Measurements from ENCODE around the gene CTU2. TPM values are rescaled to one million over a fixed set of nuclear protein-coding genes. Genes with fewer than 3 reads are reported as not detected.

Gene CTU2
- 9.1 and 13.4 TPM in 2 replicates for total RNA-seq

GRCh38 chr16:88706229-88706964 lies at the start of gene CTU2, which contains the start of gene RNF166:
CTU2 (plus strand) TSS chr16:88706503; CDS start chr16:88706531, 28 bp downstream.
RNF166 (minus strand) TSS chr16:88706408; CDS start chr16:88706325, 83 bp downstream.

GRCh38 chr16:88662843-88663606 lies 43.3 kb upstream of the CTU2 start, which contains the start of gene MVD:
MVD (minus strand) TSS chr16:88663091; CDS start chr16:88663080, 11 bp downstream.

GRCh38 chr16:88686439-88687253 lies 19.7 kb upstream of the CTU2 start, which contains the start of gene SNAI3:
SNAI3 (minus strand) TSS chr16:88686507; CDS start chr16:88686406, 101 bp downstream.

Other genes with a start within 250 kb of the CTU2 start
- gene ZC3H18, start 136.1 kb upstream of the CTU2 start, total RNA-seq, result 12.1 and 13.0 TPM in 2 replicates
- gene IL17C, start 67.9 kb upstream of the CTU2 start, total RNA-seq, result not detected in 2 replicates
- 145 and 261 TPM in 2 replicates for gene CYBA, start 55.5 kb upstream of the CTU2 start, total RNA-seq
- 78.5 and 111 TPM in 2 replicates for gene MVD, start 43.4 kb upstream of the CTU2 start, total RNA-seq
- not detected in 2 replicates for gene SNAI3, start 20.0 kb upstream of the CTU2 start, total RNA-seq
- gene RNF166, start 95 bp upstream of the CTU2 start, total RNA-seq, result 16.9 and 22.3 TPM in 2 replicates
- 126 and 134 TPM in 2 replicates for gene PIEZO1, start 78.7 kb downstream of the CTU2 start, total RNA-seq
- 1.5 and 5.4 TPM in 2 replicates for gene CDT1, start 97.3 kb downstream of the CTU2 start, total RNA-seq
- gene APRT, start 105.4 kb downstream of the CTU2 start, total RNA-seq, result 198 and 228 TPM in 2 replicates
- 33.0 and 37.8 TPM in 2 replicates for gene GALNS, start 150.4 kb downstream of the CTU2 start, total RNA-seq
- gene TRAPPC2L, start 150.6 kb downstream of the CTU2 start, total RNA-seq, result 52.2 and 58.0 TPM in 2 replicates
- gene PABPN1L, start 160.2 kb downstream of the CTU2 start, total RNA-seq, result not detected in 2 replicates